HEK293 (cell line): ENCODE data around the gene HIF3A.
A peak's percentile ranks its signal among the peaks of the same experiment; 100 is the strongest.

Experiments
- CTCF ChIA-PET: fragments of 350-600 bp; formaldehyde crosslinking; extraction: SDS; loops from one replicate; lab custom pipeline; 2021; ENCODE audit warnings: antibody characterized with exemption; lab: Yijun Ruan, JAX
- POLR2A ChIA-PET: fragments of 300-600 bp; formaldehyde crosslinking; extraction: SDS; loops from one replicate; lab custom pipeline; 2020; ENCODE audit warnings: antibody characterized with exemption, inconsistent platforms; lab: Yijun Ruan, JAX
- H3K27ac ChIP-seq: fragments of 200-500 bp; sonication (Bioruptor generic); 2 replicates; pipeline ENCODE4 v1.5.1; 2014; ENCODE audit warnings: low read depth, low read length, control low read depth, inconsistent platforms; ENCODE audit errors: extremely low read depth
- H3K36me3 ChIP-seq, 2 experiments: fragments of 200-500 bp in 1 of 2; sonication (Bioruptor generic) in 1 of 2; 1 replicate in 1 of 2; 2 replicates in 1 of 2; pipeline ENCODE4 v1.5.1; 2014 to 2017; ENCODE audit warnings: inconsistent platforms in 2 of 2, low read length in 2 of 2; ENCODE audit not compliant: control insufficient read depth in 2 of 2, insufficient read depth in 1 of 2
- H3K4me1 ChIP-seq: fragments of 200-500 bp; sonication (Bioruptor generic); 2 replicates; pipeline ENCODE4 v1.5.1; 2014; ENCODE audit warnings: mild to moderate bottlenecking, low read length, inconsistent platforms; ENCODE audit not compliant: control insufficient read depth, insufficient read depth
- H3K4me3 ChIP-seq: 2 replicates; pipeline ENCODE4 v1.5.1; 2011; ENCODE audit warnings: low read depth, mild to moderate bottlenecking, control low read depth, low read length, moderate library complexity
- H3K9me3 ChIP-seq: fragments of 200-500 bp; sonication (Bioruptor generic); 2 replicates; pipeline ENCODE4 v1.5.1; 2014; ENCODE audit warnings: low read depth, low read length, inconsistent platforms; ENCODE audit not compliant: control insufficient read depth, insufficient read depth
- GFI1B ChIP-seq: fragments of 450-650 bp; formaldehyde crosslinking; IDR thresholded peaks from 2 replicates; pipeline ENCODE4 v1.5.1; 2016; ENCODE audit warnings: missing biosample characterization, missing genetic modification characterization
- MZF1 ChIP-seq: fragments of 450-650 bp; formaldehyde crosslinking; IDR thresholded peaks from 2 replicates; pipeline ENCODE4 v1.5.1; 2017; ENCODE audit warnings: missing biosample characterization, missing genetic modification characterization, borderline replicate concordance
- SP7 ChIP-seq: fragments of 450-650 bp; formaldehyde crosslinking; IDR thresholded peaks from 2 replicates; pipeline ENCODE4 v1.5.1; 2016; ENCODE audit warnings: missing biosample characterization, missing genetic modification characterization
- ZNF37A ChIP-seq: fragments of 450-650 bp; IDR thresholded peaks from 2 replicates; pipeline ENCODE4 v1.5.1; 2018; ENCODE audit warnings: missing biosample characterization, missing genetic modification characterization
- ZNF518A ChIP-seq: fragments of 450-650 bp; formaldehyde crosslinking; conservative IDR thresholded peaks from 2 replicates; pipeline ENCODE4 v1.5.1; 2016; ENCODE audit warnings: low read depth, missing biosample characterization, missing genetic modification characterization
- ZNF571 ChIP-seq: fragments of 450-650 bp; formaldehyde crosslinking; IDR thresholded peaks from 2 replicates; pipeline ENCODE4 v1.5.0; 2017; ENCODE audit warnings: missing biosample characterization, missing genetic modification characterization
- ZNF626 ChIP-seq: fragments of 450-650 bp; sonication (Bioruptor Pico); formaldehyde crosslinking; IDR thresholded peaks from 2 replicates; pipeline ENCODE4 v1.5.1; 2018; ENCODE audit warnings: missing biosample characterization, missing genetic modification characterization, inconsistent platforms
- ZNF645 ChIP-seq: fragments of 450-650 bp; formaldehyde crosslinking; IDR thresholded peaks from 2 replicates; pipeline ENCODE4; 2016; ENCODE audit warnings: missing biosample characterization, missing genetic modification characterization
- ZNF654 ChIP-seq: fragments of 450-650 bp; formaldehyde crosslinking; IDR thresholded peaks from 2 replicates; pipeline ENCODE4 v1.5.1; 2016; ENCODE audit warnings: low read depth, missing biosample characterization, missing genetic modification characterization
- ZNF707 ChIP-seq: fragments of 450-650 bp; formaldehyde crosslinking; IDR thresholded peaks from 2 replicates; pipeline ENCODE4 v1.5.1; 2016; ENCODE audit warnings: missing biosample characterization, missing genetic modification characterization
- ZNF76 ChIP-seq: fragments of 450-650 bp; formaldehyde crosslinking; IDR thresholded peaks from 2 replicates; pipeline ENCODE4; 2016; ENCODE audit warnings: low read depth, missing biosample characterization, missing genetic modification characterization, borderline replicate concordance
- ZNF776 ChIP-seq: fragments of 450-650 bp; formaldehyde crosslinking; IDR thresholded peaks from 2 replicates; pipeline ENCODE4 v1.5.0; 2017; ENCODE audit warnings: missing biosample characterization, missing genetic modification characterization, borderline replicate concordance
- ZSCAN16 ChIP-seq: fragments of 450-650 bp; formaldehyde crosslinking; IDR thresholded peaks from 2 replicates; pipeline ENCODE4 v1.5.1; 2016; ENCODE audit warnings: missing biosample characterization, missing genetic modification characterization
- ZSCAN18 ChIP-seq: fragments of 450-650 bp; formaldehyde crosslinking; IDR thresholded peaks from 2 replicates; pipeline ENCODE4 v1.5.1; 2016; ENCODE audit warnings: missing biosample characterization, missing genetic modification characterization
- TF ChIP-seq, protein P1 (sequence below): fragments of 450-650 bp; formaldehyde crosslinking; IDR thresholded peaks from 2 replicates; pipeline ENCODE4 v1.5.1; 2016; ENCODE audit warnings: missing biosample characterization, missing genetic modification characterization
- TF ChIP-seq, protein P2 (sequence below): fragments of 450-650 bp; formaldehyde crosslinking; IDR thresholded peaks from 2 replicates; pipeline ENCODE4 v1.5.1; 2016; ENCODE audit warnings: missing biosample characterization, missing genetic modification characterization

Gene HIF3A

GRCh38 chr19:46303691-46304397 is 7.0 kb downstream of the HIF3A start (continued):
- TF ChIP-seq GFI1B (tag by site-specific recombination) (no peak), ZNF518A (tag by site-specific recombination) (no peak), ZNF626 (tag by site-specific recombination) (no peak), ZNF37A (tag by site-specific recombination) (no peak)
- TF ChIP-seq, protein P1, sequence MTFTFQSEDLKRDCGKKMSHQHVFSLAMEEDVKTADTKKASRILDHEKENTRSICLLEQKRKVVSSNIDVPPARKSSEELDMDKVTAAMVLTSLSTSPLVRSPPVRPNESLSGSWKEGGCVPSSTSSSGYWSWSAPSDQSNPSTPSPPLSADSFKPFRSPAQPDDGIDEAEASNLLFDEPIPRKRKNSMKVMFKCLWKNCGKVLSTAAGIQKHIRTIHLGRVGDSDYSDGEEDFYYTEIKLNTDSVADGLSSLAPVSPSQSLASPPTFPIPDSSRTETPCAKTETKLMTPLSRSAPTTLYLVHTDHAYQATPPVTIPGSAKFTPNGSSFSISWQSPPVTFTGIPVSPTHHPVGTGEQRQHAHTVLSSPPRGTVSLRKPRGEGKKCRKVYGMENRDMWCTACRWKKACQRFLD (tag by site-specific recombination): no peak
- TF ChIP-seq, all 188 proteins: peak for 0

- H3K36me3 ChIP-seq: no peaks in the 10 kb centered on the region
- POLR2A ChIA-PET: no interaction called here
- H3K27ac ChIP-seq: no peak overlapping the region
- no peak for TF ChIP-seq GFI1B (tag by site-specific recombination)
- TF ChIP-seq ZNF645: no peak
- TF ChIP-seq ZSCAN18 (tag by site-specific recombination): no peak
- no peak for TF ChIP-seq ZNF571
- TF ChIP-seq ZNF76 (tag by site-specific recombination): no peak
- TF ChIP-seq ZNF707 (tag by site-specific recombination): peak; percentile 98
- TF ChIP-seq ZNF654 (tag by site-specific recombination): no peak
- H3K4me3 ChIP-seq: no peak overlapping the region
- no peaks in the 10 kb centered on the region for H3K4me1 ChIP-seq
- H3K9me3 ChIP-seq: no peaks in the 10 kb centered on the region
- CTCF ChIA-PET: interaction anchor here (0.6 to 1.0 kb wide), 4 partner anchors 37 to 282 kb away, joined by 3 to 4 read pairs (median 3); partner anchors contain the start of gene PPP5C
Measured at GRCh38 chr19:46306501-46306900, 9.7 kb downstream of the HIF3A start.

- Histone ChIP-seq H3K27ac (no peak overlapping the region), H3K4me3 (no peak overlapping the region), H3K9me3 (no peaks in the 10 kb centered on the region), H3K36me3 (no peaks in the 10 kb centered on the region), H3K4me1 (no peaks in the 10 kb centered on the region)
- POLR2A ChIA-PET: no interaction called here
- CTCF ChIA-PET: interaction anchor here (1.0 to 1.1 kb wide), 2 partner anchors 37 to 38 kb away, joined by 3 to 4 read pairs; partner anchors contain the start of gene PPP5C
- TF ChIP-seq ZNF518A (tag by site-specific recombination): no peak
- no peak for TF ChIP-seq ZNF776 (tag by site-specific recombination)
- no peak for TF ChIP-seq ZSCAN16 (tag by site-specific recombination)
- TF ChIP-seq MZF1 (tag by site-specific recombination): no peak
- TF ChIP-seq, protein P2, sequence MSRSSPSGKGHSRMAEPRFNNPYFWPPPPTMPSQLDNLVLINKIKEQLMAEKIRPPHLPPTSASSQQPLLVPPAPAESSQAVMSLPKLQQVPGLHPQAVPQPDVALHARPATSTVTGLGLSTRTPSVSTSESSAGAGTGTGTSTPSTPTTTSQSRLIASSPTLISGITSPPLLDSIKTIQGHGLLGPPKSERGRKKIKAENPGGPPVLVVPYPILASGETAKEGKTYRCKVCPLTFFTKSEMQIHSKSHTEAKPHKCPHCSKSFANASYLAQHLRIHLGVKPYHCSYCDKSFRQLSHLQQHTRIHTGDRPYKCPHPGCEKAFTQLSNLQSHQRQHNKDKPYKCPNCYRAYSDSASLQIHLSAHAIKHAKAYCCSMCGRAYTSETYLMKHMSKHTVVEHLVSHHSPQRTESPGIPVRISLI (tag by site-specific recombination): no peak
- TF ChIP-seq SP7 (tag by site-specific recombination): no peak
Measured at GRCh38 chr19:46308510-46308909, 11.7 kb downstream of the HIF3A start.
